ENCODE measurements around the gene GNAT2.

The GNAT2 gene

DNA sequence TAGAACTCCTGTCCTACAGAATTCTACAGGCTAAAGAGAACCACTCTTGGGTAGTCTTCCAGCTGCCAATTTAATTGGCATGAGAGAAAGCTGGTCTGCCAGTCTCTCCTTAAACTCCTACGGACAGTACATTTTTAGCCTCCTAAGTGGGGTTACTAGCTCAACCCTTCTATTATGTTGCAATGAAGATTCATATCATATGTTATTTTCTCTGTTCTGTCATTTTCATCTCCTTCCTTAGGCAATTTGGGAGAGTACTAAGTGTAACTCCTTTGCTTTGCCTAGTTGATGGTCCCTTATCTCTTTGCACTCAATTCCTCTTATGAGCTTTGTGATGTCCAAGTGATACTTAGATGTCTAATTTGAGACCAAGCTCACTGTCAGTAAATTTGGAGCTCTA is 14.0 kb downstream of the GNAT2 start:
- DNase-seq = no peak

DNA sequence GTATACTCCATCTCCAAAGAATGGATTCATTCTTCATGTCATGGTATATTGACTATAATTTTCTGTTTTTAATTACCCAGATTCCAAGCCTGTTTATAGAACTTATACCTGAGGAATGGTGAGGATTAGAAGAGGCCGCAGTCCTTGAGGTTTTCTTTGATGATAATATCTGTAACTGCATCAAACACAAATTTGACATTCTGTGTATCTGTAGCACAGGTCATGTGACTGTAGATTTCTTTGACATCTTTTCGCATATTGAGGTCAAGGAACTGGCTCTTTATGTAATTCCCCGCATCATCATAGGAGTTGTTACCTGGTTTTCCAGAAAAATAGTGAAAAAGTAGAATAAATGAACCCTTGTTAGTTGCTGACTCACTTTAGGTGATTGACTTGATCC is 16.2 kb downstream of the GNAT2 start:
- DNase-seq = no peak

DNA sequence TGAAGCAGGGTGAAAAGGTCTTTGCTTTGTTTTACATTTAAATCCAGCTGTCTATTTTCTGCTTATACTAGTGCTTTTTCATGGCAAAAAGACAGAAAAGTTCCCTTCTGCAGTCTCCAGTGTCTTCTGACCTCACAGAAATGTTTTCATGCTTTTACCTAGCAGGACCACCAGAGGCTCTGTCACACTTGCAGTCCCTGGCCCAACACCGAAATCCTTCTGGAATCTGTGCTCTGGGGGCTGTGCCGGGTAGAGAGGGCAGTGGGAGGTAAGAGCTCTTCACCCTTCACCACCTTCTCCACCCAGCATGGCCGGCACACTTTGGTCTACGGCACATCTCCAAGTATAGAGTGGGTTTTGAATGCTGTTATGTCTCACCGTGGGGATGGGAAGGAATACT is 20.8 kb downstream of the GNAT2 start:
- DNase-seq = no peak

DNA sequence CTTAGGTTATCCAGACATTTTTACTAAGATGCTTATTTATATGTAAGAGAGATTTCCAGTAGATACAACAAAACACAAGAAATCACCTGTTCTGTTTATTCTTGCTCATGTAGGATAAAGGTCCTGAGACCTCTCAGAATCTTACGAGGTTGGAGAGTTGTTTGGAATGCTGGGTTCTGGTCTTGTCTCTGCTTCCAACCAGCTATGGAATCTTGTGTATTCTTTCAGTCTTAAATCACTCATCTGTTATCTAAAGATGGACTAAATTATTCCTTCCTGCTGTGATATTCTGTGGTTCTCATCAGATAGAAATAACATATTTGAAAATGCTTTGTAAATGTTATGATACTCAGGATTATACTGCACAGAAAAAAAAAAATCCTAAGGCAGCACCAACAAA is 21.3 kb downstream of the GNAT2 start:
- DNase-seq = no peak

DNA sequence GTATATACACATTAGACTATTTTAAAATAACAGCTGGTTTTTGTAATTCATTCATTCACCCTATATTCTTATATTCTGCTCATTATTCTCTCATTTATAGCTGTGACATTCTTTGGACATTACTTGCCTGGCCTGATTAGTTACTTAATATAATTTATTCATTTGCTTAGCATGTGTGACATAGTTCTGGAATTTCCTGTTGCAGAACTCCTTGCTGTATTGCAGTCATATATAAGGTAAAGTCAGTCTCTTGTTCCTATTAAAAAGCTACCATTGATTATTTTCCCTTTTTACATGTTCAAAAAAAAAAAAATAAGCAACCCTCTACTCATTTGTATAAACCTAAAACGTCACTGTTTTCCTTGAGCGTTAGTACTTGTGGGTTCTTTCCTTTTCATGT is 23.9 kb downstream of the GNAT2 start:
- no peak for DNase-seq

- DNase-seq = no peak
Observed at GRCh38 chr1:109592916-109593315, 26.5 kb downstream of the GNAT2 start.

- DNase-seq = no peak
Observed at GRCh38 chr1:109589679-109590078, 29.7 kb downstream of the GNAT2 start.

- no peak for DNase-seq
Observed at GRCh38 chr1:109589177-109589576, 30.2 kb downstream of the GNAT2 start.

DNA sequence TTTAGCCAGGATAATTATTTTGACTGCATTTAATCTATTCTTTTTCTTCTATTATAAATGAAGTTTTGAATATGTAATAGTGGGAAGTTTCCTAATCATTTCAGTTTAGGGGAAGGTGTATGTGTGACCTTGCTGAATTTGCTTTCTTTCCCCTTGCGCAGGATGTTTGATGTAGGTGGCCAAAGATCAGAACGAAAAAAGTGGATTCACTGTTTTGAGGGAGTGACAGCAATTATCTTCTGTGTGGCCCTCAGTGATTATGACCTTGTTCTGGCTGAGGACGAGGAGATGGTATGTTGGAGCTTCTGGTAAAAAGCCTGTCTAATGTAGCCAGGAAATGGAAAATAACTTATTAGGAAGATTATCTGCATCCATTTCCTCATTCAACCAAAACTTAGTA is 33.4 kb downstream of the GNAT2 start:
- no peak for DNase-seq

GRCh38 chr1:109584766-109585165 is 34.6 kb downstream of the GNAT2 start:
- DNase-seq = no peak

DNA sequence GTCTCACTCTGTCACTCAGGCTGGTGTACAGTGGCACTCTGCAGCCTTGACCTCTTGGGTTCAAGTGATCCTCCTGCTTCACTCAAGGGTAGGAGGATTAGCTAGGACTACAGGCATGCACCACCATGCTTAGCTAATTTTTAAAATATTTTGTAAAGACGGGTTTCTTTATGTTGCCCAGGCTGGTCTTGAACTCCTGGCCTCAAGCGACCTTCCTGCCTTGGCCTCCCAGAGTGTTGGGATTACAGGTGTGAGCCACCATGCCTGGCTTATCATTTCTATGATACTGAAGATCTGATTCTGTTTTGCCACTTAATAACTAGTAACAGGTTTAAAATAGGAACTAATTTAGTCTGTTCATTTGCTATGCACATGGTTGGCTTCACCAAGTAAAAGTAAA is 37.4 kb downstream of the GNAT2 start:
- DNase-seq = no peak

GRCh38 chr1:109579491-109579890 is 39.9 kb downstream of the GNAT2 start:
- no peak for DNase-seq

GRCh38 chr1:109578947-109579443 is 40.4 kb downstream of the GNAT2 start:
- no peak for DNase-seq

- DNase-seq = no peak
Observed at GRCh38 chr1:109573785-109574184, 45.6 kb downstream of the GNAT2 start.

DNA sequence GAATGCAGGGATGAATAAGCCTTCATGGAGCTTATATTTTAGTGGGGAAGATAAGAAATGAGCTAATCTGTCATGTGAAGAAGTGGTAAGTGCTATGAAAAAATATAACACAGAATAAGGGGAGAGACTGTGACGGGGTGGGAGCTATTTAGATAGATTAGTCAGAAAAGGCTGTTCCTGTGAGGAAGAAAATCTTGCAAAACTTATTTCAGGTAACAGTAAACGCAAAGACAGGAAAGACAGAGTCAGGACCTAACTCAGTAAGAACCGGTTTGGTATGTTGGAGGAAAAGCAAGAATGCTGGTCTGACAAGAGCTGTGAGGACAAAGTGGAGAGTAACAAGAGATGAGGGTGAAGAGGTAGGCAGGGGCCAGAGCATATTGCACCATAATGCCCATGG is 49.0 kb downstream of the GNAT2 start:
- DNase-seq = no peak

DNA sequence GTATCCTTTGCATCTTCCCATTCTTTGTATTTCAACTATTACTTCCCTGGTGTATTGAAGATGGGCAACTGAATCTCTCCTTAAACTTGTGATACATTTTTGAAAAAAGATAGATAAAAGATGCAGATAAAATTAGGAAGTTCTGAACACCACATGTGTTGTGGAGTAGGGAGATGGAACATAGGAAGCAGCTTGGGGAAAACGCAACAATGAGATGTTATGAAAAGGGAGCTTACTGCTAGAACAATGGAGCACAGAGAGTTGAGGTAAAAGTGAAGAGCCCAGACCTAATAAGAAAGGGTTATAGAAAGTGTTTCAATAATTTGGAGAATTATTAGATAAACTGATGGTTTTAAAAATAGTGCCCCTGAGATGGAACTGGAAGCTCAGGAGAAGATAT is 50.1 kb downstream of the GNAT2 start:
- no peak for DNase-seq

DNA sequence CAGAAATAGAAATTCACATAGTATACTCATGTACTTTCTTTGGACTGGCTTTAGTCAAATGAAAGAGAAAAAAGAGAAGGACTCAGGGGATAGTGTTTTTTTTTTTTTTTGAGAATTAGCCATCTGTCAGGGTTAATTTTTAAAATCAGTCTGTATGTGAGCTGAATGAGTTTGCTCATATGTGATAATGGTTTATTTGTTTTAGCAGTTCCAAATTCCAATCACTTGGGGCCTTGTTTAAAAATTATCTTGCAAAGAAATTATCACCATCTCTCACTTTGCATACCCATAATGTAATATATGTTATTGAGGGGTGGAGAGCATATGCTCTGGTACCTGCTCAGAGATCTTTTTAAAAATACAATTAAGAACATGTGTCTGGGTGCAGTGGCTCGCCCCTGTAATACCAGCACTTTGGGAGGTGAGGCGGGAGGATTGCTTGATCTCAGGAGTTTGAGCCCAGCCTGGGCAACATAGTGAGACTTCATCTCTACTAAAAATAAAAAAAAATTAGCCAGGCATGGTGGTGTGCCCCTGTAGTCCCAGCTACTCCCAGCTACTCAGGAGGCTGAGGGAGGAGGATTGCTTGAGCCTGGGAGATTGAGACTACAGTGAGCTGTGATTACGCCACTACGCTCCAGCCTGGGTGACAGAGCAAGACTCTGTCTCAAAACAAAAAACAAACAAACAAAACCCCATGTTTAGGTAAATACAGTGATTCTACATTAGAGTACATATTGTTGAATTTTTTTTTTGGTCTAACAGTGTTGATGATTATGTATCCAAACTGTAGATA is 51.3 kb downstream of the GNAT2 start:
- no peak for DNase-seq

- no peak for DNase-seq
Observed at GRCh38 chr1:109566982-109567381, 52.4 kb downstream of the GNAT2 start.

DNA sequence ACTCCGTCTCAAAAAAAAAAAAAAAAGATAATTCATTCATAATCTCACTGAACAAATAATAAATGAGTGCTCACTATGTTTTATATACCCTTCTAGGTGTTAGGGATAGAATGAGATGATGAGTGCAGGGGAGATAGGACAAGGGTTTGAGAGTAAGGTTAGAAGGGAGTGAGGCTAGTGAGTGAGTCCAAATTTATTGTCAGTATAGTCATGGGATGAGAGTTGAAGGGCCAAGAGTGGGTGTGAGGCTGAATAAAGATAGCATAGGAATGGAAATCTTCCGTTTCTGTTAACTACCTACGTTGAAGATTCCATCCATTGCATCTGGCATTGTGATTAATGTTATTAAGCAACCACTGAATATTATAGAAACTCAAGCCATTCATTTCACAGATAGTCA is 54.2 kb downstream of the GNAT2 start:
- no peak for DNase-seq

GRCh38 chr1:109564194-109564878 is 55.1 kb downstream of the GNAT2 start:
- no peak for DNase-seq

- DNase-seq = no peak
Observed at GRCh38 chr1:109559995-109560394, 59.4 kb downstream of the GNAT2 start.

DNA sequence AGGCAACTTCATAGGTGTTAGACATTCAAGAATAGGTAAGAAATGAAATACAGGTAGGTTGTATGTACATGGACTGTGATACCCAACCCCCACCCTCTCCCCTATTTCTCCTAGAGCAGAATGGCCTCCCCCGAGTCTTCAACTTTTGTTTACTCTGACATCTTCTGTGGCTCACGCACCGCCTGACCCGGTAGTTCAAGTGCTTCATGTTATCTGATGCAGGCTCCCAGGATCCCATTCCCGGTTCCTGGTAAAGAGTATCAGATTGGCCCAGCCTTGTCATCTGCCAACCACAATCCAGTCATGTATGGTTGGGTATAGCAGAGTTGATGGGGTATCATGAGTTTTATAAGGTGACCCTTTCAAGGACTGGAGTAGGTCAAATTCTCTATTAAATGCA is 61.9 kb downstream of the GNAT2 start:
- no peak for DNase-seq

- no peak for DNase-seq
Observed at GRCh38 chr1:109556563-109556962, 62.9 kb downstream of the GNAT2 start.
